ENCODE data around the gene NRSN2. TPM values are rescaled to one million over a fixed set of nuclear protein-coding genes. Genes with fewer than 3 reads are reported as not detected.

The NRSN2 gene
- total and polyA plus RNA-seq, 2 donors (not counting 3 experiments of a cell fraction or from before 2014, with no cell fraction given) = 36.9 to 64.1 TPM

DNA sequence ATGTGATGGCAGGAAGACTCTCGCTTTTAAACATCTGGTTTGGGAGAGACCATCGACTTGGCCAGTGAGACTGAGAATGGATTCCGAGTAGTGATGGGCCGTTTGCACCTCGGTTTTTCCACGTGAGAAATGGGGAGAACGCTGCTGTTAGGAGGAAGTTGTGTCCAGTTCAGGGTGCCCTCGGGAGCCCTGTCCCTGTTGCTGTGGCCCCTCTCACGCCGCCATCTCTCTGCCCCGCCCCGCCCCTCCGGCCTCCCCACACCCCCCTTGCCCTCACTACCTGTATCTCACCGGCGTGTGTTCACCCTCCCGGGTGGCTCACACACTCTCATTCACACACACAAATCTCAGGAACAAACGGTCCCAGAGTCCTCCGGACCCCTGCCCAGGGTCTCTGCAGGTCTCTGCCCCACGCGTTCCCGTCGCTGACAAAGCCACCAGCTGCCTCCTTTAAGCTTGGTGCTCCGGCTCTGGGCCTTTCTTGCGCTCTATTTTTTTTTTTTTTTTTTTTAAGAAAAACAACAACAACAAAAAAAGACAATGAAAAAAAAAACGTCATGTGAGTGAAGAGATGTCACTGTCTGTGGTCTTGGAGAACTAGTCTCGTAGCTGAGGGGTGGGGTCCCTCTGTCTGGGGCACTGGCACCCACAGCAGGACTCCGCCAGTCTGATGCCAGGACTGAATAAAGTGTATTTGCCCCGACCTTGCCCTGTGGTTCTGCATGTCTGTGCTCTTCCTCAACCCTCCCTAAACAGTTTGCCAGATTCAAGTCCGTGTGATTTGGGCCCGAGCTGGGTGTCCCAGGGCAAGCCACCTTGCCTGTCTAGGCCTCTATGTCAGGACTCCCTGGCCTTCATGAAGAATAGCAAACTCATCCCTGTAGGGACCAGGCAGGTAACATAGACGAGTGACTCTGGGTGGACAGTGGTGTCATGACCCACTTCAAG, 18.6 kb upstream of the NRSN2 start:
- FAIRE-seq (no peak), DNase-seq (ENCODE audit: low read depth, low spot score) (no peak)
- H3K9ac ChIP-seq (replicated peaks; ENCODE audit: extremely low read depth, insufficient read depth, low read length) = peak overlapping the region; percentile 64
- H3K4me2 ChIP-seq (ENCODE audit: insufficient read depth, low read length) = peak overlapping the region; percentile 84
- no peaks in the 10 kb centered on the region for H3K36me3 ChIP-seq (ENCODE audit: control insufficient read depth in 2 of 2, extremely low read depth in 1 of 2, insufficient read depth in 2 of 2, low read length in 2 of 2)
- dilution Hi-C loops (cut with MboI; ENCODE audit: extremely low pct_ligation_motif_present, low sequenced_read_pairs) = no loop called here
- H3K4me3 ChIP-seq (replicated peaks in 1 of 3; ENCODE audit: insufficient read depth in 1 of 3, low read depth in 1 of 3, low read length in 3 of 3) = peak overlapping the region in 2 of 3 experiments; percentile 69 to 73
- intact Hi-C loops (cut with micrococcal nuclease) = no loop called here
- ChIA-PET CTCF (interaction anchor here (0.6 to 4.6 kb wide), 6 partner anchors 10 to 70 kb away, joined by 3 to 66 read pairs (median 42); partner anchors contain the start of genes DEFB132, NRSN2 and ZCCHC3), POLR2A (no interaction called here)
- H3K79me2 ChIP-seq (ENCODE audit: control insufficient read depth, insufficient read depth, low read length) = peaks cover 15% of the 10 kb centered on the region
- H3K9me3 ChIP-seq (replicated peaks; ENCODE audit: control insufficient read depth, insufficient read depth, low read length) = no peaks in the 10 kb centered on the region
- no peak overlapping the region for H2AFZ ChIP-seq (ENCODE audit: low read depth, low read length)
- BruUV-seq (replicated peaks) = no TSS peak
- no peak for TF ChIP-seq MYC (IDR thresholded peaks at IDR 0.05; ENCODE audit: low read depth, low read length)
- TF ChIP-seq EZH2 (IDR thresholded peaks at IDR 0.05; ENCODE audit: borderline replicate concordance, low read depth, low read length, severe bottlenecking) = no peak
- TF ChIP-seq POLR2AphosphoS5 (IDR thresholded peaks at IDR 0.05; ENCODE audit: insufficient read depth, low read depth, low read length) = no peak
- TF ChIP-seq, protein P1, sequence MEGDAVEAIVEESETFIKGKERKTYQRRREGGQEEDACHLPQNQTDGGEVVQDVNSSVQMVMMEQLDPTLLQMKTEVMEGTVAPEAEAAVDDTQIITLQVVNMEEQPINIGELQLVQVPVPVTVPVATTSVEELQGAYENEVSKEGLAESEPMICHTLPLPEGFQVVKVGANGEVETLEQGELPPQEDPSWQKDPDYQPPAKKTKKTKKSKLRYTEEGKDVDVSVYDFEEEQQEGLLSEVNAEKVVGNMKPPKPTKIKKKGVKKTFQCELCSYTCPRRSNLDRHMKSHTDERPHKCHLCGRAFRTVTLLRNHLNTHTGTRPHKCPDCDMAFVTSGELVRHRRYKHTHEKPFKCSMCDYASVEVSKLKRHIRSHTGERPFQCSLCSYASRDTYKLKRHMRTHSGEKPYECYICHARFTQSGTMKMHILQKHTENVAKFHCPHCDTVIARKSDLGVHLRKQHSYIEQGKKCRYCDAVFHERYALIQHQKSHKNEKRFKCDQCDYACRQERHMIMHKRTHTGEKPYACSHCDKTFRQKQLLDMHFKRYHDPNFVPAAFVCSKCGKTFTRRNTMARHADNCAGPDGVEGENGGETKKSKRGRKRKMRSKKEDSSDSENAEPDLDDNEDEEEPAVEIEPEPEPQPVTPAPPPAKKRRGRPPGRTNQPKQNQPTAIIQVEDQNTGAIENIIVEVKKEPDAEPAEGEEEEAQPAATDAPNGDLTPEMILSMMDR (IDR thresholded peaks at IDR 0.05; ENCODE audit: extremely low read depth in 1 of 2, insufficient read depth in 1 of 2, low read depth in 1 of 2, low read length in 2 of 2) = no peak
- TF ChIP-seq, protein P2, sequence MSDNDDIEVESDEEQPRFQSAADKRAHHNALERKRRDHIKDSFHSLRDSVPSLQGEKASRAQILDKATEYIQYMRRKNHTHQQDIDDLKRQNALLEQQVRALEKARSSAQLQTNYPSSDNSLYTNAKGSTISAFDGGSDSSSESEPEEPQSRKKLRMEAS (IDR thresholded peaks at IDR 0.05; ENCODE audit: insufficient read depth, insufficient read length) = no peak
- no peak for TF ChIP-seq JUN (IDR thresholded peaks at IDR 0.05; ENCODE audit: borderline replicate concordance, insufficient read depth, insufficient read length, low read depth)
- no peak for TF ChIP-seq FOS (IDR thresholded peaks at IDR 0.05; ENCODE audit: borderline replicate concordance, insufficient read depth, low read length)
- no peak for TF ChIP-seq POLR2A (IDR thresholded peaks at IDR 0.05; ENCODE audit: low read depth, low read length)
- TF ChIP-seq GATA2 (IDR thresholded peaks at IDR 0.05; ENCODE audit: insufficient read depth, insufficient read length, low read depth, low read length) = no peak
- H3K9me1 ChIP-seq (replicated peaks; ENCODE audit: control insufficient read depth, extremely low read depth, insufficient read depth, low read length) = no peaks in the 10 kb centered on the region
- H3K27me3 ChIP-seq (ENCODE audit: control insufficient read depth in 2 of 2, insufficient read depth in 2 of 2, low read length in 2 of 2) = no peaks in the 10 kb centered on the region
- peaks cover 25% of the 10 kb centered on the region for H3K4me1 ChIP-seq (ENCODE audit: control insufficient read depth, extremely low read depth, insufficient read depth, low read length)
- H3K27ac ChIP-seq (ENCODE audit: insufficient read depth, low read depth, low read length) = no peak overlapping the region
- no peaks in the 10 kb centered on the region for H4K20me1 ChIP-seq (replicated peaks; ENCODE audit: control insufficient read depth, extremely low read depth, insufficient read depth, low read length)
